ENCODE measurements around the gene FAM240A. TPM values are rescaled to one million over a fixed set of nuclear protein-coding genes. Genes with fewer than 3 reads are reported as not detected.

FAM240A gene
- total RNA-seq, 3 donors from 2014 or later (not counting 1 experiment from before 2014, with no cell fraction given), result not detected

- H3K27ac Mint-ChIP-seq, result no peak overlapping the region
- Histone ChIP-seq H3K9me3 (ENCODE audit: control insufficient read depth, insufficient read depth, low read length) (no peaks in the 10 kb centered on the region), H3K4me3 (ENCODE audit: low read length) (no peak overlapping the region), H3K4me1 (ENCODE audit: control insufficient read depth, insufficient read depth, low read length) (no peaks in the 10 kb centered on the region), H3K36me3 (ENCODE audit: control insufficient read depth, insufficient read depth, low read length) (no peaks in the 10 kb centered on the region), H3K27me3 (ENCODE audit: control insufficient read depth, insufficient read depth, low read length) (peaks cover 4% of the 10 kb centered on the region), H3K27ac (ENCODE audit: low read length) (no peak overlapping the region)
- H3K4me3 Mint-ChIP-seq, result no peak overlapping the region
- 100% methylated on average over 1 of the region's 2 CpGs for WGBS (ENCODE audit: insufficient coverage)
- intact Hi-C loops (cut with micrococcal nuclease), result no loop called here
- H3K36me3 Mint-ChIP-seq, result no peaks in the 10 kb centered on the region
- no peaks in the 10 kb centered on the region for H3K9me3 Mint-ChIP-seq
- peaks cover 20 to 23% of the 10 kb centered on the region in 2 donors for H3K27me3 Mint-ChIP-seq (ENCODE audit: low read depth in 2 of 2)
- TF ChIP-seq, protein P1, sequence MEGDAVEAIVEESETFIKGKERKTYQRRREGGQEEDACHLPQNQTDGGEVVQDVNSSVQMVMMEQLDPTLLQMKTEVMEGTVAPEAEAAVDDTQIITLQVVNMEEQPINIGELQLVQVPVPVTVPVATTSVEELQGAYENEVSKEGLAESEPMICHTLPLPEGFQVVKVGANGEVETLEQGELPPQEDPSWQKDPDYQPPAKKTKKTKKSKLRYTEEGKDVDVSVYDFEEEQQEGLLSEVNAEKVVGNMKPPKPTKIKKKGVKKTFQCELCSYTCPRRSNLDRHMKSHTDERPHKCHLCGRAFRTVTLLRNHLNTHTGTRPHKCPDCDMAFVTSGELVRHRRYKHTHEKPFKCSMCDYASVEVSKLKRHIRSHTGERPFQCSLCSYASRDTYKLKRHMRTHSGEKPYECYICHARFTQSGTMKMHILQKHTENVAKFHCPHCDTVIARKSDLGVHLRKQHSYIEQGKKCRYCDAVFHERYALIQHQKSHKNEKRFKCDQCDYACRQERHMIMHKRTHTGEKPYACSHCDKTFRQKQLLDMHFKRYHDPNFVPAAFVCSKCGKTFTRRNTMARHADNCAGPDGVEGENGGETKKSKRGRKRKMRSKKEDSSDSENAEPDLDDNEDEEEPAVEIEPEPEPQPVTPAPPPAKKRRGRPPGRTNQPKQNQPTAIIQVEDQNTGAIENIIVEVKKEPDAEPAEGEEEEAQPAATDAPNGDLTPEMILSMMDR (IDR thresholded peaks at IDR 0.05), result no peak
- ATAC-seq, result no peak
- H3K4me1 Mint-ChIP-seq, result no peaks in the 10 kb centered on the region
- DNase-seq, result no peak
These were observed 38.1 kb upstream of the FAM240A start for GRCh38 chr3:46574243-46574646.

GRCh38 chr3:46574881-46575576 lies 37.3 kb upstream of the FAM240A start:
- Mint-ChIP-seq H3K4me1 (no peaks in the 10 kb centered on the region), H3K4me3 (no peak overlapping the region), H3K36me3 (no peaks in the 10 kb centered on the region), H3K27me3 (ENCODE audit: low read depth in 2 of 2) (peaks cover 15 to 23% of the 10 kb centered on the region in 2 donors), H3K27ac (no peak overlapping the region), H3K9me3 (no peaks in the 10 kb centered on the region)
- WGBS (ENCODE audit: insufficient coverage), result 84% methylated on average over 5 of the region's 5 CpGs
- Histone ChIP-seq H3K27me3 (ENCODE audit: control insufficient read depth, insufficient read depth, low read length) (peaks cover 4% of the 10 kb centered on the region), H3K4me3 (ENCODE audit: low read length) (no peak overlapping the region), H3K4me1 (ENCODE audit: control insufficient read depth, insufficient read depth, low read length) (no peaks in the 10 kb centered on the region), H3K27ac (ENCODE audit: low read length) (no peak overlapping the region), H3K9me3 (ENCODE audit: control insufficient read depth, insufficient read depth, low read length) (no peaks in the 10 kb centered on the region), H3K36me3 (ENCODE audit: control insufficient read depth, insufficient read depth, low read length) (no peaks in the 10 kb centered on the region)
- TF ChIP-seq, protein P1 (IDR thresholded peaks at IDR 0.05), result no peak
- DNase-seq (no peak), ATAC-seq (no peak)
- intact Hi-C loops (cut with micrococcal nuclease), result no loop called here

- TF ChIP-seq, protein P1 (IDR thresholded peaks at IDR 0.05), result no peak
- Mint-ChIP-seq H3K27ac (no peak overlapping the region), H3K27me3 (ENCODE audit: low read depth in 2 of 2) (peaks cover 15 to 23% of the 10 kb centered on the region in 2 donors), H3K36me3 (no peaks in the 10 kb centered on the region), H3K9me3 (no peaks in the 10 kb centered on the region), H3K4me3 (no peak overlapping the region), H3K4me1 (no peaks in the 10 kb centered on the region)
- peaks cover 4% of the 10 kb centered on the region for H3K27me3 ChIP-seq (ENCODE audit: control insufficient read depth, insufficient read depth, low read length)
- no peaks in the 10 kb centered on the region for H3K9me3 ChIP-seq (ENCODE audit: control insufficient read depth, insufficient read depth, low read length)
- ATAC-seq (no peak), DNase-seq (no peak)
- H3K36me3 ChIP-seq (ENCODE audit: control insufficient read depth, insufficient read depth, low read length), result no peaks in the 10 kb centered on the region
- H3K4me1 ChIP-seq (ENCODE audit: control insufficient read depth, insufficient read depth, low read length), result no peaks in the 10 kb centered on the region
- H3K27ac ChIP-seq (ENCODE audit: low read length), result no peak overlapping the region
- WGBS (ENCODE audit: insufficient coverage), result 89% methylated on average over 11 of the region's 11 CpGs
- intact Hi-C loops (cut with micrococcal nuclease), result no loop called here
- no peak overlapping the region for H3K4me3 ChIP-seq (ENCODE audit: low read length)
These were observed 36.6 kb upstream of the FAM240A start for GRCh38 chr3:46575577-46576222.

Measured in natural killer cell (primary cell).